Ascending aorta (tissue), 2 donors: Measurements from ENCODE around the gene RPRD2. TPM values are rescaled to one million over a fixed set of nuclear protein-coding genes. Genes with fewer than 3 reads are reported as not detected.

ENCODE experiments used
- DNase-seq, 2 donors: peaks; one replicate each; pipeline ENCODE4 v3.0.0-alpha.2; 2019; ENCODE audit warnings: low spot score in 2 of 2
- H3K27ac ChIP-seq, 2 donors: fragments of 200-600 bp; sonication (generic); one replicate each; pipeline ENCODE4 v1.5.1; 2016 to 2017; ENCODE audit warnings: mild to moderate bottlenecking in 1 of 2
- H3K27me3 ChIP-seq: fragments of 200-600 bp; sonication (generic); one replicate; pipeline ENCODE4 v1.5.1; 2017
- H3K36me3 ChIP-seq, 2 donors: fragments of 200-600 bp; sonication (generic); one replicate each; pipeline ENCODE4 v1.5.1; 2016
- H3K4me1 ChIP-seq, 2 donors: fragments of 200-600 bp; sonication (generic); one replicate each; pipeline ENCODE4 v1.5.1; 2016 to 2017; ENCODE audit warnings: mild to moderate bottlenecking in 1 of 2
- H3K4me3 ChIP-seq, 2 donors: fragments of 200-600 bp; sonication (generic); one replicate each; pipeline ENCODE4 v1.5.1; 2016 to 2017; ENCODE audit warnings: mild to moderate bottlenecking in 1 of 2
- H3K9me3 ChIP-seq, 2 donors: fragments of 200-600 bp; sonication (generic); one replicate each; pipeline ENCODE4 v1.5.1; 2016
- CTCF ChIP-seq, 3 experiments: fragments of 200-600 bp in 2 of 3; fragments of 450-650 bp in 1 of 3; sonication (generic) in 2 of 3; IDR thresholded peaks; one replicate each; pipeline ENCODE4 v1.5.1; 2016 to 2019; ENCODE audit warnings: antibody characterized with exemption in 3 of 3, mild to moderate bottlenecking in 1 of 3, moderate library complexity in 1 of 3
- intact Hi-C: fragments of 100-400 bp; cut with DNase I; formaldehyde crosslinking; loops from one replicate; pipeline ENCODE4 v1.15.1; 2023
- total RNA-seq: library from RNA; depleted of rRNA; stranded (reverse); fragments of >200 nt; gene quantifications from one replicate; pipeline ENCODE4 v1.1.0, GENCODE V29; 2016

The RPRD2 gene
- total RNA-seq, 1 donor from 2014 or later: 13.7 TPM

- H3K4me1 ChIP-seq: peaks cover 0 to 4% of the 10 kb centered on the region in 2 donors
Observed at GRCh38 chr1:150407330-150407729, 43.4 kb downstream of the RPRD2 start.

GRCh38 chr1:150408800-150409199 lies 44.9 kb downstream of the RPRD2 start:
- TF ChIP-seq CTCF (IDR thresholded peaks at IDR 0.05): no peak
- Histone ChIP-seq H3K27ac (no peak overlapping the region), H3K4me3 (no peak overlapping the region), H3K27me3 (no peaks in the 10 kb centered on the region), H3K9me3 (no peaks in the 10 kb centered on the region), H3K36me3 (no peaks in the 10 kb centered on the region), H3K4me1 (peaks cover 0 to 4% of the 10 kb centered on the region in 2 donors)
- intact Hi-C loops: no loop called here
- DNase-seq: no peak

More at GRCh38 chr1:150407330-150407729, 43.4 kb downstream of the RPRD2 start:
- intact Hi-C loops: no loop called here
- Histone ChIP-seq H3K9me3 (no peaks in the 10 kb centered on the region), H3K36me3 (no peaks in the 10 kb centered on the region), H3K27ac (no peak overlapping the region), H3K27me3 (no peaks in the 10 kb centered on the region), H3K4me3 (no peak overlapping the region)
- DNase-seq: no peak
- TF ChIP-seq CTCF (IDR thresholded peaks at IDR 0.05): no peak

- intact Hi-C loops: no loop called here
Observed at GRCh38 chr1:150409504-150410362, 45.8 kb downstream of the RPRD2 start.

GRCh38 chr1:150410582-150411101 lies 46.7 kb downstream of the RPRD2 start:
- DNase-seq: no peak
- intact Hi-C loops: no loop called here
- TF ChIP-seq CTCF (IDR thresholded peaks at IDR 0.05): no peak
- Histone ChIP-seq H3K27me3 (no peaks in the 10 kb centered on the region), H3K4me3 (no peak overlapping the region), H3K36me3 (no peaks in the 10 kb centered on the region), H3K4me1 (peaks cover 0 to 4% of the 10 kb centered on the region in 2 donors), H3K9me3 (no peaks in the 10 kb centered on the region), H3K27ac (no peak overlapping the region)

More at GRCh38 chr1:150409504-150410362, 45.8 kb downstream of the RPRD2 start:
- H3K9me3 ChIP-seq: no peaks in the 10 kb centered on the region
- no peaks in the 10 kb centered on the region for H3K27me3 ChIP-seq
- no peaks in the 10 kb centered on the region for H3K36me3 ChIP-seq
- TF ChIP-seq CTCF (IDR thresholded peaks at IDR 0.05): no peak
- DNase-seq: no peak
- no peak overlapping the region for H3K4me3 ChIP-seq
- peaks cover 0 to 4% of the 10 kb centered on the region in 2 donors for H3K4me1 ChIP-seq
- no peak overlapping the region for H3K27ac ChIP-seq

DNA sequence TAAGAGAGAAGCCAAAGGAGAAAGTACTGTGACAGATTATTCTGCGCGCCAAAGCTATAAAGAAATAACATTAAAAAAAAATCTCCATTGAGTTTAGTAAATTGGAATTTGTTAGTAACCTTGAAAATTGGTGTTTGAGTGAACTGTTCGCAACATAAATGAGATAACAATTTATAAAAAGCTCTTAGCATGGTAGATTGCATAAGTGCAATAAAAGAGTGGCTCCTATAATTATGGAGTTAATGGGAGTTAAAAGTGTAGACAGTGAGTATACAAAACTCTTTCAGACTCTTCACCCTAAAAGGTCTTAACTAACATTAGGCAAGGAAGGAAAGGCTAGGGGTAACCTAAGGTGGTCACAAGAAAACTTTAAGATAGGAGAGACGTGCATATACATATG lies 50.6 kb downstream of the RPRD2 start:
- intact Hi-C loops: no loop called here
- no peak for TF ChIP-seq CTCF (IDR thresholded peaks at IDR 0.05)

More for the DNA sequence above, 50.6 kb downstream of the RPRD2 start:
- no peaks in the 10 kb centered on the region for H3K27me3 ChIP-seq
- H3K4me3 ChIP-seq: no peak overlapping the region
- H3K9me3 ChIP-seq: no peaks in the 10 kb centered on the region
- no peak for DNase-seq
- peaks cover 0 to 14% of the 10 kb centered on the region in 2 donors for H3K36me3 ChIP-seq
- no peak overlapping the region for H3K27ac ChIP-seq
- H3K4me1 ChIP-seq: no peaks in the 10 kb centered on the region
